HepG2 (cell line): ENCODE data around the gene EEF1AKMT3. TPM values are rescaled to one million over a fixed set of nuclear protein-coding genes. Genes with fewer than 3 reads are reported as not detected.
A peak's percentile ranks its signal among the peaks of the same experiment; 100 is the strongest.

Experiments used
- TCF7 ChIP-seq: sonication (generic); IDR thresholded peaks from 2 replicates; pipeline ENCODE4 v1.6.1; 2016; ENCODE audit warnings: antibody characterized with exemption, low read depth
- ZNF207 ChIP-seq: fragments of 450-650 bp; IDR thresholded peaks from 2 replicates; pipeline ENCODE4 v1.6.1; 2016; ENCODE audit warnings: antibody characterized with exemption, borderline replicate concordance
- ZNF383 ChIP-seq: sonication (generic); formaldehyde crosslinking; IDR thresholded peaks from 2 replicates; pipeline ENCODE4 v1.4.0; 2020; ENCODE audit warnings: missing genetic modification reagents, mild to moderate bottlenecking, borderline replicate concordance
- ZNF432 ChIP-seq: sonication (generic); formaldehyde crosslinking; IDR thresholded peaks from 2 replicates; pipeline ENCODE4 v1.5.0; 2020; ENCODE audit warnings: missing genetic modification reagents, mild to moderate bottlenecking, borderline replicate concordance
- ZNF605 ChIP-seq: sonication (generic); formaldehyde crosslinking; IDR thresholded peaks from 2 replicates; pipeline ENCODE4 v1.8.0; 2022; ENCODE audit warnings: mild to moderate bottlenecking, missing genetic modification reagents
- ZNF709 ChIP-seq: sonication (generic); formaldehyde crosslinking; IDR thresholded peaks from 2 replicates; pipeline ENCODE4 v1.5.0; 2020; ENCODE audit warnings: mild to moderate bottlenecking, missing genetic modification reagents
- ZNF747 ChIP-seq: sonication (generic); formaldehyde crosslinking; IDR thresholded peaks from 2 replicates; pipeline ENCODE4 v1.8.1; 2023; ENCODE audit warnings: missing genetic modification reagents, mild to moderate bottlenecking, borderline replicate concordance
- polyA plus RNA-seq, 8 experiments: library from polyadenylated mRNA; depleted of rRNA in 3 of 8; stranded (reverse) in 7 of 8; unstranded in 1 of 8; fragments of >200 nt; fragmentation: Illumina TruSeq in 4 of 8; extraction: Trizol in 4 of 8; gene quantifications; 2 replicates each; pipeline versions ENCODE4 v1.2.1 to v1.2.3, GENCODE V29; 2011 to 2016; ENCODE audit warnings: low read depth in 4 of 8, missing spikeins in 1 of 8, mixed read lengths in 1 of 8; ENCODE audit not compliant: insufficient read depth in 1 of 8
- total RNA-seq, 5 experiments: library from RNA; depleted of rRNA; stranded (reverse); fragments of >200 nt; fragmentation: Illumina TruSeq; extraction: Trizol; gene quantifications; 2 replicates each; pipeline ENCODE4 v1.2.3, GENCODE V29; 2016; ENCODE audit warnings: low read depth in 1 of 5
- TF ChIP-seq, protein P1 (sequence below): sonication (generic); formaldehyde crosslinking; IDR thresholded peaks from 2 replicates; pipeline ENCODE4 v1.4.0; 2020; ENCODE audit warnings: mild to moderate bottlenecking, missing genetic modification reagents, borderline replicate concordance
- TF ChIP-seq, protein P2 (sequence below): sonication (generic); formaldehyde crosslinking; IDR thresholded peaks from 2 replicates; pipeline ENCODE4 v1.4.0; 2020; ENCODE audit warnings: missing genetic modification reagents
- TF ChIP-seq, protein P3 (sequence below): sonication (generic); formaldehyde crosslinking; conservative IDR thresholded peaks from 2 replicates; pipeline ENCODE4 v1.5.0; 2020; ENCODE audit warnings: missing genetic modification reagents
- TF ChIP-seq, protein P4 (sequence below): IDR thresholded peaks from 2 replicates; pipeline ENCODE4 v1.6.1; 2018; ENCODE audit warnings: missing genetic modification reagents
- TF ChIP-seq, protein P5 (sequence below): IDR thresholded peaks from 2 replicates; pipeline ENCODE4 v1.6.1; 2016; ENCODE audit warnings: missing compliant biosample characterization, missing genetic modification reagents, borderline replicate concordance
- TF ChIP-seq, protein P6 (sequence below): sonication (generic); formaldehyde crosslinking; IDR thresholded peaks from 2 replicates; pipeline ENCODE4 v1.8.0; 2022; ENCODE audit warnings: missing genetic modification reagents, mild to moderate bottlenecking, inconsistent platforms, borderline replicate concordance
- TF ChIP-seq, protein P7 (sequence below): sonication (generic); formaldehyde crosslinking; IDR thresholded peaks from 2 replicates; pipeline ENCODE4 v1.8.0; 2023; ENCODE audit warnings: mild to moderate bottlenecking, missing genetic modification reagents

EEF1AKMT3 gene
- total and polyA plus RNA-seq, 2 of the 13 experiments (the other 11 are each of a cell fraction or from before 2014, with no cell fraction given): 4.7 to 11.4 TPM

DNA sequence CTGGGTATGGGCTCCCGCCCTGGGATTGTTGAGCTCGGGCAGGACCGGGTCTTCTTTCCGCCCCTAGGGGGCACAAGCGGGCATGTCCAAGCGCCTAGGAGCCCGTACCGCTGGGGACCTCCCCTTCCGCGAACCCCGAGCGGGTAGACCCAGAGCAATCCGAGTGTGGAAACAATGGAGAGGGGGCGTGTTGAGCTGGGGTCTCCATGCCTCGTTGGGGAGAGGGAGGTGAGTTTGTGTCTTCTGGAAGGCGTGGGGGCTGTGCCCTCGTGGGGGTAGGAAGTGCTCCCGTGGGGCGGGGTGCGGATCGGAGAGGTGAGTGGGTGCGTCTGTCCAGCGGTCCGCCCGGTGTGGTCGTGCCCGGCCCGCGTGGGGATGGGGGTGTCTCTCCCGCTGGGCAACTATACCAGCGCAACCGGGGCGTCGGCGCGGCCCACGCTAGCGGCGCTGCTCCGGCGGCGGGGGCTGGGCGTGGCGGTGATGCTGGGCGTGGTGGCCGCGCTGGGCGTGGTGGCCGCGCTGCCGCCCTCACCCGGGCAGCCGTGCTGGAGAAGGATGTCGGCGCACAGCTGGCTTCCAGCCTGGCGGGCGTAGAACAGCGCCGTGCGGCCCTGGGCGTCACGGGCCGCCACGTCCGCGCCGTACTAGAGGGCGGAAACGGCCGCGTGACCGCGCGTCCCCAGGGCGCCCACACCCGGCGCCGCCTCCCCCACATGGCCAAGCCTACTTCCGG is 46.1 kb upstream of the EEF1AKMT3 start (continued):
- TF ChIP-seq, protein P1, sequence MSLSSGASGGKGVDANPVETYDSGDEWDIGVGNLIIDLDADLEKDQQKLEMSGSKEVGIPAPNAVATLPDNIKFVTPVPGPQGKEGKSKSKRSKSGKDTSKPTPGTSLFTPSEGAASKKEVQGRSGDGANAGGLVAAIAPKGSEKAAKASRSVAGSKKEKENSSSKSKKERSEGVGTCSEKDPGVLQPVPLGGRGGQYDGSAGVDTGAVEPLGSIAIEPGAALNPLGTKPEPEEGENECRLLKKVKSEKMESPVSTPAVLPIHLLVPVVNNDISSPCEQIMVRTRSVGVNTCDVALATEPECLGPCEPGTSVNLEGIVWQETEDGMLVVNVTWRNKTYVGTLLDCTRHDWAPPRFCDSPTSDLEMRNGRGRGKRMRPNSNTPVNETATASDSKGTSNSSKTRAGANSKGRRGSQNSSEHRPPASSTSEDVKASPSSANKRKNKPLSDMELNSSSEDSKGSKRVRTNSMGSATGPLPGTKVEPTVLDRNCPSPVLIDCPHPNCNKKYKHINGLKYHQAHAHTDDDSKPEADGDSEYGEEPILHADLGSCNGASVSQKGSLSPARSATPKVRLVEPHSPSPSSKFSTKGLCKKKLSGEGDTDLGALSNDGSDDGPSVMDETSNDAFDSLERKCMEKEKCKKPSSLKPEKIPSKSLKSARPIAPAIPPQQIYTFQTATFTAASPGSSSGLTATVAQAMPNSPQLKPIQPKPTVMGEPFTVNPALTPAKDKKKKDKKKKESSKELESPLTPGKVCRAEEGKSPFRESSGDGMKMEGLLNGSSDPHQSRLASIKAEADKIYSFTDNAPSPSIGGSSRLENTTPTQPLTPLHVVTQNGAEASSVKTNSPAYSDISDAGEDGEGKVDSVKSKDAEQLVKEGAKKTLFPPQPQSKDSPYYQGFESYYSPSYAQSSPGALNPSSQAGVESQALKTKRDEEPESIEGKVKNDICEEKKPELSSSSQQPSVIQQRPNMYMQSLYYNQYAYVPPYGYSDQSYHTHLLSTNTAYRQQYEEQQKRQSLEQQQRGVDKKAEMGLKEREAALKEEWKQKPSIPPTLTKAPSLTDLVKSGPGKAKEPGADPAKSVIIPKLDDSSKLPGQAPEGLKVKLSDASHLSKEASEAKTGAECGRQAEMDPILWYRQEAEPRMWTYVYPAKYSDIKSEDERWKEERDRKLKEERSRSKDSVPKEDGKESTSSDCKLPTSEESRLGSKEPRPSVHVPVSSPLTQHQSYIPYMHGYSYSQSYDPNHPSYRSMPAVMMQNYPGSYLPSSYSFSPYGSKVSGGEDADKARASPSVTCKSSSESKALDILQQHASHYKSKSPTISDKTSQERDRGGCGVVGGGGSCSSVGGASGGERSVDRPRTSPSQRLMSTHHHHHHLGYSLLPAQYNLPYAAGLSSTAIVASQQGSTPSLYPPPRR (CRISPR knock-in tag): no peak
- TF ChIP-seq ZNF605 (CRISPR knock-in tag) (0 out of 2 replicates have a peak, but pooled peaks have one; percentile 44), TCF7 (no peak), ZNF207 (0 out of 2 replicates have a peak, but pooled peaks have one; percentile 19), ZNF432 (no peak), ZNF747 (CRISPR knock-in tag) (no peak), ZNF383 (no peak), ZNF709 (CRISPR knock-in tag) (0 out of 2 replicates have a peak, but pooled peaks have one; percentile 23)
- TF ChIP-seq, protein P2, sequence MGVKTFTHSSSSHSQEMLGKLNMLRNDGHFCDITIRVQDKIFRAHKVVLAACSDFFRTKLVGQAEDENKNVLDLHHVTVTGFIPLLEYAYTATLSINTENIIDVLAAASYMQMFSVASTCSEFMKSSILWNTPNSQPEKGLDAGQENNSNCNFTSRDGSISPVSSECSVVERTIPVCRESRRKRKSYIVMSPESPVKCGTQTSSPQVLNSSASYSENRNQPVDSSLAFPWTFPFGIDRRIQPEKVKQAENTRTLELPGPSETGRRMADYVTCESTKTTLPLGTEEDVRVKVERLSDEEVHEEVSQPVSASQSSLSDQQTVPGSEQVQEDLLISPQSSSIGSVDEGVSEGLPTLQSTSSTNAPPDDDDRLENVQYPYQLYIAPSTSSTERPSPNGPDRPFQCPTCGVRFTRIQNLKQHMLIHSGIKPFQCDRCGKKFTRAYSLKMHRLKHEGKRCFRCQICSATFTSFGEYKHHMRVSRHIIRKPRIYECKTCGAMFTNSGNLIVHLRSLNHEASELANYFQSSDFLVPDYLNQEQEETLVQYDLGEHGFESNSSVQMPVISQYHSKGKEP (CRISPR knock-in tag): no peak
- TF ChIP-seq, protein P3, sequence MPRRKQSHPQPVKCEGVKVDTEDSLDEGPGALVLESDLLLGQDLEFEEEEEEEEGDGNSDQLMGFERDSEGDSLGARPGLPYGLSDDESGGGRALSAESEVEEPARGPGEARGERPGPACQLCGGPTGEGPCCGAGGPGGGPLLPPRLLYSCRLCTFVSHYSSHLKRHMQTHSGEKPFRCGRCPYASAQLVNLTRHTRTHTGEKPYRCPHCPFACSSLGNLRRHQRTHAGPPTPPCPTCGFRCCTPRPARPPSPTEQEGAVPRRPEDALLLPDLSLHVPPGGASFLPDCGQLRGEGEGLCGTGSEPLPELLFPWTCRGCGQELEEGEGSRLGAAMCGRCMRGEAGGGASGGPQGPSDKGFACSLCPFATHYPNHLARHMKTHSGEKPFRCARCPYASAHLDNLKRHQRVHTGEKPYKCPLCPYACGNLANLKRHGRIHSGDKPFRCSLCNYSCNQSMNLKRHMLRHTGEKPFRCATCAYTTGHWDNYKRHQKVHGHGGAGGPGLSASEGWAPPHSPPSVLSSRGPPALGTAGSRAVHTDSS (CRISPR knock-in tag): no peak
- TF ChIP-seq, protein P4, sequence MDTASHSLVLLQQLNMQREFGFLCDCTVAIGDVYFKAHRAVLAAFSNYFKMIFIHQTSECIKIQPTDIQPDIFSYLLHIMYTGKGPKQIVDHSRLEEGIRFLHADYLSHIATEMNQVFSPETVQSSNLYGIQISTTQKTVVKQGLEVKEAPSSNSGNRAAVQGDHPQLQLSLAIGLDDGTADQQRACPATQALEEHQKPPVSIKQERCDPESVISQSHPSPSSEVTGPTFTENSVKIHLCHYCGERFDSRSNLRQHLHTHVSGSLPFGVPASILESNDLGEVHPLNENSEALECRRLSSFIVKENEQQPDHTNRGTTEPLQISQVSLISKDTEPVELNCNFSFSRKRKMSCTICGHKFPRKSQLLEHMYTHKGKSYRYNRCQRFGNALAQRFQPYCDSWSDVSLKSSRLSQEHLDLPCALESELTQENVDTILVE (CRISPR knock-in tag): no peak
- TF ChIP-seq, protein P5, sequence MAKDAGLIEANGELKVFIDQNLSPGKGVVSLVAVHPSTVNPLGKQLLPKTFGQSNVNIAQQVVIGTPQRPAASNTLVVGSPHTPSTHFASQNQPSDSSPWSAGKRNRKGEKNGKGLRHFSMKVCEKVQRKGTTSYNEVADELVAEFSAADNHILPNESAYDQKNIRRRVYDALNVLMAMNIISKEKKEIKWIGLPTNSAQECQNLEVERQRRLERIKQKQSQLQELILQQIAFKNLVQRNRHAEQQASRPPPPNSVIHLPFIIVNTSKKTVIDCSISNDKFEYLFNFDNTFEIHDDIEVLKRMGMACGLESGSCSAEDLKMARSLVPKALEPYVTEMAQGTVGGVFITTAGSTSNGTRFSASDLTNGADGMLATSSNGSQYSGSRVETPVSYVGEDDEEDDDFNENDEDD: peak; percentile 59; the same call in 1 of the 2 replicates
- TF ChIP-seq, protein P6, sequence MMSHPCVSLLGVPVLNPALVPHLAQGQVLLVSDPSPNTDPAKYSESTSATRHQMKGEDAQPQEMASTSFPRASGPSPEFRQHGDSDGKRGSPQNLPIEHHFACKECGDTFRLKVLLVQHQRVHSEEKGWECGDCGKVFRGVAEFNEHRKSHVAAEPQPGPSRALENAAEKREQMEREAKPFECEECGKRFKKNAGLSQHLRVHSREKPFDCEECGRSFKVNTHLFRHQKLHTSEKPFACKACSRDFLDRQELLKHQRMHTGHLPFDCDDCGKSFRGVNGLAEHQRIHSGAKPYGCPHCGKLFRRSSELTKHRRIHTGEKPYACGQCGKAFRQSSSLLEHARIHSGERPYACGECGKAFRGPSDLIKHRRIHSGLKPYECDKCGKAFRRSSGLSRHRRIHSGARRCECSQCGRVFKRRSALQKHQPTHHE (CRISPR knock-in tag): no peak
- TF ChIP-seq, protein P7, sequence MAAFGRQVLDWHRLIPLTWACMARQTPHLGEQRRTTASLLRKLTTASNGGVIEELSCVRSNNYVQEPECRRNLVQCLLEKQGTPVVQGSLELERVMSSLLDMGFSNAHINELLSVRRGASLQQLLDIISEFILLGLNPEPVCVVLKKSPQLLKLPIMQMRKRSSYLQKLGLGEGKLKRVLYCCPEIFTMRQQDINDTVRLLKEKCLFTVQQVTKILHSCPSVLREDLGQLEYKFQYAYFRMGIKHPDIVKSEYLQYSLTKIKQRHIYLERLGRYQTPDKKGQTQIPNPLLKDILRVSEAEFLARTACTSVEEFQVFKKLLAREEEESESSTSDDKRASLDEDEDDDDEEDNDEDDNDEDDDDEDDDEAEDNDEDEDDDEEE (CRISPR knock-in tag): 0 out of 2 replicates have a peak, but pooled peaks have one; percentile 6
